DMS53 (cell line): Measurements from ENCODE around the gene LDLRAD4.
"Not testable (repeated sequence)": the region's sequence is repeated elsewhere in the genome, so short reads cannot be mapped to it uniquely, and the experiment has no call there.

Source experiments
- DNase-seq: peaks from one replicate; lab custom pipeline; 2025; lab: John Stamatoyannopoulos, UW

LDLRAD4 gene

GRCh38 chr18:13677350-13677749, 458.8 kb downstream of the LDLRAD4 start:
- not testable (repeated sequence) for DNase-seq

- peak; percentile 49 for DNase-seq
These were observed 462.1 kb downstream of the LDLRAD4 start for GRCh38 chr18:13680612-13681011.

- DNase-seq = no peak
These were observed 463.1 kb downstream of the LDLRAD4 start for GRCh38 chr18:13681701-13682100.

- no peak for DNase-seq
These were observed 466.0 kb downstream of the LDLRAD4 start for GRCh38 chr18:13684546-13684945.

- DNase-seq = no peak
These were observed 469.9 kb downstream of the LDLRAD4 start for GRCh38 chr18:13688191-13689136.

GRCh38 chr18:13690060-13690459, 471.5 kb downstream of the LDLRAD4 start:
- not testable (repeated sequence) for DNase-seq

GRCh38 chr18:13695337-13695736, 476.8 kb downstream of the LDLRAD4 start:
- not testable (repeated sequence) for DNase-seq

- DNase-seq = no peak
These were observed 478.4 kb downstream of the LDLRAD4 start for GRCh38 chr18:13696961-13697360.

- DNase-seq = no peak
These were observed 481.6 kb downstream of the LDLRAD4 start for GRCh38 chr18:13700153-13700552.
